Stromal cell of bone marrow (primary cell): ENCODE measurements around the gene AQP3.
A peak's percentile ranks its signal among the peaks of the same experiment; 100 is the strongest.
"Not testable (repeated sequence)": the region's sequence is repeated elsewhere in the genome, so short reads cannot be mapped to it uniquely, and the experiment has no call there.

Experiments used
- DNase-seq: peaks from one replicate; pipeline ENCODE4 v3.0.0-alpha.2; 2012; ENCODE audit warnings: low read depth

Gene AQP3

DNA sequence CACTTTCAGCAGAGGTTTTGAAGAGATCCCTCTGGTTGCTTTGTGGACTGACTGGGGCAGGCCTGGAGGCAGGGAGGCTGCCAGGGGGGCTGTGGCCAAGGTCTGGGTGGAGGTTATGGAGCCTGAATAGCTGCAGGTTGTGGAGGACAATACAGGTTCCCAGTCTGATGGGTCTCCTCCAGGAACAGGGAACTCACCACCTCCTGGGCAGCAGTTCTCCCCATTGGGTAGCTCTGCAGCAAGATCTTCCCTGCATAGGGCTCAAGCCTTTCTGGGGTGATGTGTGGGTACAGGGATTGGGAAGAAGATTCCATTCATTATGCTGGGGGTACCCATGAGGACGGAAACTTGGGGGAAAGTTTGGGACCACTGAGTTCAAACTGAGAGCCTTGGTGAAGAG is 6.8 kb downstream of the AQP3 start:
- no peak for DNase-seq

DNA sequence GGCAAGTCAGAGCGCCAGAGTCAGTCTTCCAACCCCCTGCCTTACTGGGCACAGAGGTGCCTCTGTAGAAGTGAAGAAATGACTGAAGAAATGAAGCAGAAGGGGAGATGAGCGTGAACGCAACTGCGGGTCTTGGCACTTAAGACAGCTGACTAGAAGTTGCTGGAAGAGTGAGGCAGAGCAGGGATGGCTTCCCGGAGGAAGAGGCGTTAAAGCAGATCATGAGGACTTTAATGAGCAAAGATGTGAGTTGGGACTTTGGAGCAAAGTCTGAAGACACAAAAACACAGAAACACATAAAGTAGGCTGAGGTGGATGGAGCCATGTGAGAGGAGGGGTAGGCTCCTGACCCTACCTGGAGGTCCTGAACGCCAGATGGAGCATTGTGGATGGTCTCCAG is 7.2 kb downstream of the AQP3 start:
- no peak for DNase-seq

DNA sequence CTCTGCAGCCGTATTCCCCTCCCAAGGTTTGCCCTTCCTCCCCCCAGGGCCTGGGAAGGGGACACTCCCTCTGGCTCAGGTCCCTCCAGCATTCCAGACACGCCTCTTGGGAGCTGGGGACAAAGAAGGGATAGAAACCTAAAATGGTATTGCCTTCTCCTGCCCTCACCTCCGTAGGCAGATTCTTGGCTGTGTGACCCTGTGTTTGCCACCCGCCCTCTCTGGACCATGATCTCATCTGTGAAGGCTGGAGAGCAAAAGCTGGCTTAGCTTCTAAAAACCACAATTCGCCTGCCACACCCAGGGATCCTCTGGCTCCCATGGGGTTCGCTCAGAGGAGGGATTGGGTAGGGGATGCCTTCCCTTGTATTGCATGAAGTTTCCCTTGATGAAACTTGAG is 7.7 kb downstream of the AQP3 start:
- peak; percentile 23 for DNase-seq

DNA sequence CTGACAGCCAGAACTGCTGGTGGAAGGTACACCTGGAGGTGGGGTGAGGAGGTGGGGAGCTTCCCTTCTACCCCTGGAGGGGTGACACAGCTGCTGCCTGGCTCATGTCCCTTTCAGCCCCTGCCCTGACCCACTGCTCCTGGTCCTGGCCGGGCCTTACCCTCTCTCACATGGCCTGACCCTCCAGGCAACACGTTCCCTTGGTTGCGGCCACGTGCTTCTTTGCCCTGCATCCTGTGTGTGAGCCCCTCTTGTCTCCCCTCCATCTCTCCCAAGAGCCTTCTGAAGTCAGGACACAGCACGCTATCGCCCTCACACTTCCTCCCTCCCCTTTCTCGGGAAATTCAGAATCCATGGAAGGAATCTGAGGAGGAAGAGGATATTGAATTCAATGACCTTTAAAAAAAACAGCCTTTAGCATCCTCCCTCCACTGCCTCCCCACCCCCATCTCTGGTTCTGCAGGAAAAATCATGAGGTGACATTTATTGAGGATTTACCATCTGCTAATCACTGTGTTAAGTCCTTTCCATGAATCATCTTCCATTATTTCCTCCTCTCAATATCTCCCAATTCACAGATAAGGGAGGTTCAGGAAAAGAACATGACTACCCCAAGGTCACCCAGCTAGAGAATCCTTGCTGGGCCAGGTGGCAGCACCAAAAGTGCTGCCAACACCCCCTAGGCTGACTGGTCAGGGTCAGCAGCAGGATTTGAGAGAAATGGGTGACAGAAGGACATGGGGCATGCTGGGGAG is 8.3 kb downstream of the AQP3 start:
- no peak for DNase-seq

DNA sequence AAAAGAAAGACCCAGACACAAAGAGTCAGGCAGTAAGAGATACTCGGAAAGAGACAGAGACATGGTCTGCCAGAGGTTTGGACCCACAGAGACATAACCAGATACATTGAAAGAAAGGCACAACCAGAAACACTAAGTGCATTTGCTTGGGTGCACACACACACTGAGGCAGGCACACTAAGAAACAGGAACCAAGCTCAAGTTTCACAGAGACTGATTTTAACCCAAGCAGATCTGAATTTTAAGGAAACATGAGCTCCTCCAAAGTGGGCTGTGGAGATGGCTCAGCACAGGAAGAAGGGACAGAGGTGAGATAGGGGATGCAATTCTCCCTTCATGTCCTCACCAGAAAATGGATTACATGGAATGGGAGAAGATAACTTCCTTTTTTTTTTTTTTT is 9.5 kb downstream of the AQP3 start:
- DNase-seq, result no peak

DNA sequence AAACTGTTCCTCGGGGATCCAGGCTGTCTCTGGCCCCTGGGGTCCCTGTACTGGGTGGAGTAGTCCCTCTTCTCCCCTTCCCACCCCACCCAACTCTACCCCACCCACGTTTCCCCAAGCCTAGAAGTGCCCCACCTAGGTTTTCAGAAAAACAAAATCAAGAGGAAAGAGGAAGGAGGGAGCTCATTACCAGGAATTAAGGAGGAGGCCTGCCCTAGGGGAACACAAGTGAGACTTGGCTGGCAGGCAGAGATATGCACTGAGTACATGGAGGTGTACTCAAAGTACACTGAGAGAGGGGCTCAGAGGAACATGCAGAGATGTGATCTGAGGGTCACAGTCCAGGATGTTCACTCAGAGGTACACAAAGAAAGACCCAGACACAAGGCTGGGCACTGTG is 10.2 kb downstream of the AQP3 start:
- no peak for DNase-seq

DNA sequence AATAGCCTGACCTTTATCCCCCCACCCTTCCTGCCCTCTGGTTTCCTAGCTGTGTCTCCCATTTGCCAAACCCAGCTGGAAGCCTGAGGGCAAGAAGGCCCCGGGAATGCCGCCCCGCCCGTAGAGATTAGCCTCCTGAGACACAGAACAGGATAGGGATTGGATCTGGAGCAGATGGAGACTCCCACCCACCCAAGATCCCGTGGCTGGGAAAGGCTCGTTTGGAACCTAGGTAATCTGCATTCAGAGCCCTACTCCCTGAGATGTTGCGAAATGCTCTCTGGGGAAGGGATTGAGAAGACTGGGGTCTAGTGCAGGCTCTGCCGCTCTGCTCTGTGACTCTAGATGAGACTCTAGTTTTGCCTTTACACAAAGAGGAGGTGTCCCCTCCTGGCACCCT is 10.9 kb downstream of the AQP3 start:
- no peak for DNase-seq

DNA sequence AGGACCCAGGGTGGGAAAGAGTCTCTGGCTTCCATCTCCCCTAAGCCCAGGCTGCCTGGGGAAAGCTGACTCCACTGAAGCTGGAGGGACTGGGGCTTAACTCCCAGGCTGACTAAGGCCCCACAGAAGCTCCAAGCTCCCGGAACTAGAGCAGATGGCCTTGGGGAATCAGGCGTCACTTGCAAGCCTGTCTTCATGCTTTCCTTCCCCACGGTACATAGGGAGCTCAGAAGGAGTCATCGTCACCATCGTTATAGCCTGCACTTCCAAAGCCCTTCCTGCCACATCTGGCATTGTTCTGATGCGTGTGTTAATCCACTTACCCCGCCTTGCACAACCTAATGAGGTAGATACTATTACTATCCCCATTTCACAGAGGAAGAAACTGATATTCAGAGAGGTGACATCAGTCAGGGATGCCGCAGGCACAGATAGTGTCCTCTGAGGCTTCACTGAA is 11.5 kb downstream of the AQP3 start:
- DNase-seq, result no peak

DNA sequence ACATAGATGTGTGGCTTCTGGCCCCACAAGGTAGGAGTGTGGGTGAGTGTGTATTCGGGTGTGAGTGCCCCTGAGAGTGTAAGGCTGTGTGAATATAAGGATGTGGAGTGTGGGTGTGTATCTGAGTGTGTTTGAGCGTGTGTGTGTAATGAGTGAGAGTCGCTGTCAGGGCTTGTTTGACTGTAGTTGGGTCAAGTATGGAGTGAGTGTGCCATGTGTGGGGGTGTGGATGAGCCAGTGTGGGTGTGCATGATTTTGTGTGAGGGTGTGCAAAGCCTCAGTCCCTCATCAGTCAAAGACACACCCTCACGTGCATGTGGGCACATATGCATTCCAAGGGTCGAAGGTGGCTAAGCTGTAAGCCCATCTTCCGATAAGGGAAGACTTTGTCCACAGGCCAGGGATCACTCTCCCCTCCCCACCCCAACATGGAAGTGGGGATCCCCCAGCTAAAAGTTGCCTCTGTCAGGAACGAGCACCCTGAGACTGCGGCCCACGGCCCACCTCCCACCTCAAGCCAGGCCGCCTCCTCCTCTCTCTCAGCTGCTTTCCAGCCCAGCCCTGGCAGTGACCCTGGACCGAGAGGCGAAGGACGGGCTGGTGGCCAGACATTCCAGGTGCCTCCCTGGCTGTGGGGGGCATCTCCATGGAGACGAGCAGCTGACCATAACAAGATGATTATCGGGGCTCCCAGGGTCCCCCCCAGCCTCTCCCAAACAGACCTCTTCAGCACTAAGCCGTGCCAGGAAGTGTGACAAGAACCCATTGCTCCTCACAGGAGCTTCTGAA is 12.9 kb downstream of the AQP3 start:
- DNase-seq, result no peak

DNA sequence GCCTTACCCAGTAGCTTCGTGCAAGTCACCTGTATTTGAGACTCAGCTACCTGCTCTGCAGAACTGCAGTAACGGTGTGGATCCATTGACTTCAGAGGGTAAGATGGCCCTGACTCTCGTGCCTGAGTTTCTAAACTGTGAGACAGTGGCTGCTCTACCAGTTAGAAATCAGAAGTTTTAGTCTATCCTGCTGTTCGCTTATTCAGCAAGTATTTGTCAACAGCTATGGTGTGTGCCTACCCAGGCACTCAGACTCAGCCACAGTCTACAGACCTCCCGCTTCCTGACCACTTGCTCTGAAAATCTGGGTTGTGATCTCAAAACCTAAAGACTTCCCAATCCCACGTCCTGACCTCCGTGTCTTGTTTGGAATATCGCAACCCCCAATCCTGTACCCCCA is 13.5 kb downstream of the AQP3 start:
- no peak for DNase-seq

DNA sequence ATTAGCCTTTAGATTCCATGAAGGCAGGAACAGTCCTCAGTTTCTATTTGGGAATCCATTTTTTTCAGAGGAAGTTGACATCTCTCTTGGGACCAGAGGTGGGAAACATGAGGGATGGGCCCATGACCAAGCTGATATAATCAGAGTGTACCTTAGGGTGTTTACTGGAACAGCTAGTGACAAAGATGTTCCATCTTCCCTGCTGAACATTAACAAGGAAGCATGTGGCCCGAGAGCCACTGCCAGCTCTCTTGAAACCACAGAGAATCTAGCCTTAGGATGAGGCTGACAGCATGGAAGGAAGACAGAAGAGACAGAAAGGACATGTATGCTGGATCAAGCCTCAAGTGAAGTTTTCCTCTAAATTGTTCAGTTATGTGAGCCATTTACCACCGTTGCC is 16.0 kb downstream of the AQP3 start:
- DNase-seq, result no peak

DNA sequence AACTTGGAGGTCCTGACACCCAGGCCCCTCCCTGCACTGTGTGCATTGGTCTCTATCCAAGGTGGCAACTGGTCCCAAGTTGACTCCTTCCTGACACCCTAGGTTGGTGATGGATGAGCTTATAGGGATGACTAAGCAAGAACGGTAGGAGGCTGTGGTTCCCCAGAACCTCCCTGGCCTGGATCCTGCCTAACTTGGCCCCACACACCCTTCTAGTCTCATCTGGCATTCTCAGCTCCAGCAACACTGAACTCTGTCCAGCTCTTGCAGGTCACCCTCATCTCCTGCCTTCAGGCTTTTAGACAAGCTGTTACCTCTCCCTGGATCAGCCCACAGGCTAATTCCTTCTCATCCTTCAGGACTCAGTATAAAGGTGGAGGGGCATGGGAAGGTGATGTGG is 16.5 kb downstream of the AQP3 start:
- no peak for DNase-seq

DNA sequence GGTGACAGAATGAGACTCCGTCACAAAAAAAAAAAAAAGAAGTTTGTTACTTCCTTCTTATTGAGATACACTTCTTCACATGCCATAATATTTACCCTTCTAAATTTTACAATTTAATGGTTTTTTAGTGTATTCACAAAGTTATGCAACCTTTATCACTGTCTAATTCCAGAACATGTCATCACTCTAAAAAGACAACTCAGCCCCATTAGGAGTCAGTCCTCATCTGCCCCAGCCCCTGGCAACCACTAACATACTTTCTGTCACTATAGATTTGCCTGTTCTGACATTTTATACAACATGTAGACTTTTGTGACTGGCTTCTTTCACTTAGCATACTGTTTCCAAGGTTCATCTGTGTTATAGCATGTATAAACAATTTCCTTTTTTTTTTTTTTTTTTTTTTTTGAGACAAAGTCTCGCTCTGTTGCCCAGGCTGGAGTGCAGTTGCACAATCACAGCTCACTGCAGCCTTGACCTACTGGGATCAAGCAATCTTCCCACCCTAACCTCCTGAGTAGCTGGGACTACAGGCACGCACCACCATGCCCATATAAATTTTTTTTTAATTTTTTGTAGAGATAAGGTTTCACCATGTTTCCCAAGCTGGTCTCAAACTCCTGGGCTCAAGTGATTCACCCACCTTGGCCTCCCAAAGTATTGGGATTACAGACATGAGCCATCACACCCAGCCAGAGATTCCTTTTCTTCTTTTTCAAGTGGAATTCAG is 18.0 kb downstream of the AQP3 start:
- no peak for DNase-seq

DNA sequence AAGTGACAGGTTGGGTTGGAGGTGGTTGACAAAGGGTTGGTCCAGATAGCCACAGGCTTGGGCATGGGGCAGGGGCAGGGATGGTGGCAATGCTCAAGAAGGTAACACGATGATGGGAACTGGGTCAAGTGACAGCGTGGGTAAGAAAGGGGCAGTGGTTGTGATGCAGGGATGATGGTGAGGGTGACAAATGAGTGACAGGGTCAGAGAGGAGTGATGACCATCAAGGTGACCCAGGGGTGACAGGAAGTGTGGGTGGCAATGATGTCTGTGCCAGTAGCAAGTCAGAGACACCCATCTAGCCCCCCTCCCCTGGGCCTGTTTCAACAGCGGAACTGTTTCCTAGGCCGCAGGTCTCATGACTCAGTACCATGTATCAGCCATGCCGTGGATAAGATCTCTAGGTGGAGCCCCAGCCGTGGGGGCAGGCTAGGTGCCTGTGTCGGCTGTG is 20.5 kb downstream of the AQP3 start:
- DNase-seq, result no peak

DNA sequence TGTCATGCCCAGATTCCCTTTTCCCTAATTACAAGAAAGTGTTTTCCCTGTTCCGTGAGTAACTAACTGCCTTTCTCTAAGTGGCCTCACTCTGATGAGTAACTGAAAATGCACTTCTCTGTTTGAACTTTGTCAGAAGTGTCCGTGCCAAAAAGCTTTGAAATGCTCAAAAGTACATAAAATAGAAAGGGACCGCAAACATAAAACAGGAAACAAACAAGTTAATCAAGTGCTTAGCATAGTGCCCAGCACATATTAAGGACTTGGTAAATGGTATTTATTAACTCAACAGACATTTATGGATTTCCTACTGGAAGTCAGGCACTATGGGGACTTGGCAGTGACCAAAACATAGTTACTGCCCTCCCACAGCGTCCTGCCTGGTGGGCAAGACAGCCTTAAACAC is 22.3 kb downstream of the AQP3 start:
- no peak for DNase-seq

DNA sequence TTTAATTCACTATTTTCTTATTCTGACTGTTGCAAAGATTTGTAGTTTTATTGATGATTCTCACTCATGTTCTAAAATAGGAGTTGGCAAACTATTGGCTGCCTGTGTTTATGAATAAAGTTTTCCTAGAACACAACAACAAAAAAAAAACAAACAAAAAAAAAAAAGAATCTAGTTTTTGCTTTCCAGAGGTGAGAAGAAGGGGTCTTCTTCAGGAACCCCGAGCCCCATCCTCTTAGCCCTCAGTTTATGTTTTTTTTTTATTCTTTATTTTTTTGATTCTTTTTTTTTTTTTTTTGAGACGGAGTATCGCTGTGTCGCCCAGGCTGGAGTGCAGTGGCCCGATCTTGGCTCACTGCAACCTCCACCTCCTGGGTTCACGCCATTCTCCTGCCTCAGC is 22.9 kb downstream of the AQP3 start:
- not testable (repeated sequence) for DNase-seq

DNA sequence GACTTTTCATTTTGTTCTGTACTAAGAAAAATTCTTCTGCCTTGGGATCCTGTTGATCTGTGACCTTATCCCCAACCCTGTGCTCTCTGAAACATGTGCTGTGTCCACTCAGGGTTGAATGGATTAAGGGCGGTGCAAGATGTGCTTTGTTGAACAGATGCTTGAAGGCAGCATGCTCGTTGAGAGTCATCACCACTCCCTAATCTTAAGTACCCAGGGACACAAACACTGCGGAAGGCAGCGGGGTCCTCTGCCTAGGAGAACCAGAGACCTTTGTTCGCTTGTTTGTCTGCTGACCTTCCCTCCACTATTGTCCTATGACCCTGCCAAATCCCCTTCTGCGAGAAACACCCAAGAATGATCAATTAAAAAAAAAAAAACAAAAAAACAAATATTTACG is 23.4 kb downstream of the AQP3 start:
- DNase-seq, result not testable (repeated sequence)

DNA sequence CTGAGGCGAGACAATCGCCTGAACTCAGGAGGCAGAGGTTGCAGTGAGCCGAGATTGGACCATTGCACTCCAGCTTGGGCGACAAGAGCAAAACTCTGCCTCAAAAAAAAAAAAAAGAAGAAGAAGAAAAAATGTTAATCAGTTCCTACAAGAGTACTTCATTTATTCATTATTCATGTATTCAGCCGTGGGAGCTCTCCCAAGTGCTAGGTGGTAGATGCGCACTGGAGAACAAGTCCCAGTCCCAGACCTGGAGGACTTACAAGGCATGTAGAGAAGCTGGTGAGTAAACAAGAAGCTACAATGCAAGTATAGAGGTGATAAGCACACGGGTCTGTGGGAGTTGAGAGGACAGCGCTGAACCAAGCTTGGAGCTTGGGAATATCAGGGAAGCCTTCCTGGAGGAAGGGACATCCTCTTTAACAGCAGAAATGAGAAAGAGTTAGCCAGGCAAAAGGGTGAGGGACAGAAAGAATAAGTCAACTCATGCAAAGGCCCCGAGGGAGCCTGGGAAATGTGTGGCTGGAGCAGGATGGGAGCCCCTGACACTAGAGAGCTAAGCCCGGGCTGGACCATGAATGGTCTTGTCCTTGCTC is 27.6 kb downstream of the AQP3 start:
- no peak for DNase-seq

DNA sequence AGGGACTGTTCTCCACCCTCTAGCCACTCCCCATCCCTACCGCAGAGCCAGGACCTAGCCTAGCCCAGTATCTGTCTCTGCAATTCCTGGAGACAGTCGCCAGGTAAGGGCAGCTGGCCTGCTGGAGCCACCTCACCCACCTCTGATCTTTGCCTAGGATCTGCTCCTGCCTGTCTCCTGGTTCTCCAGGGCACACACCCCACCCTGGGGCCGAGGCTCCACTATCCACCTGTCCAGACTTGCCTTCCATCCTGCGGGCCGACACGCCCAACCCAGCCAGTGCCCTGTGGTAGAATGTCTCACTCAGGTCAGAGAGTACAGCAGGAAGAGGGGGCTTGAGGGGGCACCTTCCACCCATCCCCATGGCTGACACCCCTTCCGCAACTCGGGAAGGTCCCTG is 29.3 kb downstream of the AQP3 start:
- DNase-seq, result no peak

DNA sequence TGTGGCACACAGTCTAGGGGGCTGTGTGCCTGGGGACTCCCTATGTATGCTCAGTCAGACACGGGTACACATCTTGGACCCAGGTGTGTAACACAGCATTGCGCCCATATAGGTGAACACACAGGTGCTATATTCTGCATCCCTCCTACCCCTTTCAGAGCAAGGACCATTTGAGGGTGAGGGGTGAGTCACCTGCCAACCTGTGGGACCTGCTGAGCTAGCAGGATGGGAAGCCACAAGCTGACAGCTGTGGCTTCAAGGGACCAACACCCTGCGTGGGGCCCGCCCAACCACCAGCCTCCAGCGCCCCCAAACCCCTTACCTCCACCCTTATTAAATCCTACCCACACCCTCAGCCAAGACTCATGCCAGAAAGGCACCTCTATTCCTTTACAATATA is 30.4 kb downstream of the AQP3 start:
- no peak for DNase-seq

DNA sequence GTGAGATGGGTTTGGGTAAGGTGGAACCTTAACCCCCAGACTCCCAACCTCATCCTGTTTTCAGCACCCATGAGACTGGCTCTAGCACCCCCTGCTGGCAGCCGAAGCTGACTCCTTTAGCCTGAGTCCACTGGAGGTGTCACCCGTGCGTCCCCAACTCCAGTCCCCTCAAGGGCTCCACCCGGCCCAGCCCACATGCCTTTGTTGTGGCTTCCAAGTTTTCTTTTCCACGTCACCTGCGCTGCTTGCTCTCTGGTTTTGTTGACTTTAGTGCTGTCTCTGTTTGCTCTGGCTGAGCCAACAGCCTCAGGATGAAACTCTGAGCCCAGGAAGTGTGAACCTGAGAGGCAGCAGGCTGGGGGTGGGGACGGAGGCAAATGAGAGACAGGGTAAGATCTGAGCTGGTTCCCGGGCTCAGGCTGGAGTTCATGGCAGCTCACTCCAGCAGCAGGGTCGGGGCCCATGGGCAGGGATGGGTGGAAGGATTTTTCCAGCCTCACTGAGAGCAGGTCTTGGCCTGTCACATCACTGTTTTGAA is 31.8 kb downstream of the AQP3 start:
- DNase-seq, result no peak

DNA sequence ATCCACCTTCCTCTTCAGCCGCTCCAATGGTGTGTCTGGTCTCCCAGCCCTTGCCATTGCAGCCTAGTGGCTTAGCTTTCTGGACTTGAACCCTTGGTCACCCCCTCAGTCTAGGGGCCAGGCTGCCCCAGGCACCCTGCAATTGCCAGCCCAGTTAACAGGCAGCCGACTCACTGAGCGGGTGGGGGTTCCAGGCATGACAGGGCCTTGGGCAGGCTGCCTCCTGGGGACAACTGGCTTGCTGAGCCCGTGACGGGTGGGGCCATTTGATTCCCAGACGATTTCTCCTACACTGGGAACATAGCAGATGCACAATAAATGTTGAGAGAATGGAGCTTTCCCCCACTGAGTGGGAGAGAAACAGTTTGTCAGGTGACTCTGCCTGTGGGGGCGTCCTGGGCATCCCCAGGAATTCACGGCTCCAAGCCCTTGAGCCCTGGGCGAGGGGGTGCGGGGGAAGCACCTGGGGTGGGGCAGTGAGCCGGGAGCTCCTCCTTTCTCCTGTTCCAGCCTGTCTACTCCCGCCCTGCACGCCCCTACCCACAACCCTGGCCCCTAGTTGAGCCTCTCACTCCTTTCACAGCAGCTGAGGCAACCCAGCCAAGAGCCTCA is 32.4 kb downstream of the AQP3 start:
- no peak for DNase-seq
